H1 (cell line): ENCODE results near the gene PID1.

ENCODE experiments used
- CHD1 ChIP-seq: IDR thresholded peaks from 2 replicates; pipeline ENCODE4 v1.6.1; 2012; ENCODE audit warnings: low read depth, low read length, improper control_type of control experiment
- CHD2 ChIP-seq: IDR thresholded peaks from 2 replicates; pipeline ENCODE4 v1.6.1; 2012; ENCODE audit warnings: low read length, improper control_type of control experiment
- CTCF ChIP-seq, 3 experiments: IDR thresholded peaks; 1 replicate in 2 of 3; 2 replicates in 1 of 3; pipeline versions ENCODE4 v1.5.1 to v1.6.1; 2011; ENCODE audit warnings: low read length in 3 of 3, mild to moderate bottlenecking in 3 of 3, inconsistent platforms in 2 of 3, low read depth in 1 of 3, moderate library complexity in 1 of 3; ENCODE audit not compliant: insufficient read depth in 1 of 3; ENCODE audit errors: control extremely low read depth in 1 of 3
- KDM1A ChIP-seq: fragments of 200-600, 300-600 bp; sonication (generic); IDR thresholded peaks from 2 replicates; pipeline ENCODE4 v1.7.1; 2016; ENCODE audit warnings: mild to moderate bottlenecking, low read length, borderline replicate concordance
- RFX5 ChIP-seq: IDR thresholded peaks from 2 replicates; pipeline ENCODE4 v1.6.1; 2011; ENCODE audit warnings: low read depth, low read length, improper control_type of control experiment, borderline replicate concordance
- RXRA ChIP-seq: IDR thresholded peaks from 2 replicates; pipeline ENCODE4 v1.6.1; 2011; ENCODE audit warnings: low read depth, mild to moderate bottlenecking, low read length, moderate library complexity; ENCODE audit not compliant: insufficient read depth
- SP1 ChIP-seq: IDR thresholded peaks from 2 replicates; pipeline ENCODE4 v1.6.1; 2011; ENCODE audit warnings: low read depth, low read length
- TAF1 ChIP-seq: IDR thresholded peaks from 2 replicates; pipeline ENCODE4 v1.6.1; 2011; ENCODE audit warnings: mild to moderate bottlenecking, low read depth, low read length
- YY1 ChIP-seq: IDR thresholded peaks from 2 replicates; pipeline ENCODE4 v1.6.1; 2011; ENCODE audit warnings: low read depth, mild to moderate bottlenecking, low read length

GRCh38 chr2:229133155-229133772 is 137.8 kb downstream of the PID1 start:
- TF ChIP-seq CHD2 = no peak
- TF ChIP-seq RFX5 = no peak
- no peak for TF ChIP-seq YY1
- TF ChIP-seq SP1 = no peak
- no peak for TF ChIP-seq KDM1A
- TF ChIP-seq TAF1 = no peak
- TF ChIP-seq CTCF (IDR thresholded peaks at IDR 0.05; ENCODE audit: control extremely low read depth in 1 of 3, insufficient read depth in 1 of 3, low read depth in 1 of 3, low read length in 3 of 3) = peak in 2 of 3 experiments; percentile 50 to 58; a peak in 2 of 4 replicates
- no peak for TF ChIP-seq CHD1
- no peak for TF ChIP-seq RXRA
